Measurements from ENCODE around the gene ARL4D.
"Not testable (repeated sequence)": the region's sequence is repeated elsewhere in the genome, so short reads cannot be mapped to it uniquely, and the experiment has no call there.

- TF ChIP-seq CTCF (IDR thresholded peaks at IDR 0.05; ENCODE audit: insufficient read depth, low read depth, low read length); EZH2 (IDR thresholded peaks at IDR 0.05; ENCODE audit: insufficient read depth, low read length): not testable (repeated sequence)
Measured at GRCh38 chr17:43375915-43376314, 22.9 kb upstream of the ARL4D start.
